NCI-H1417 treated with DMSO at 0.1 percent for 48 hours (cell line): ENCODE results near the gene JARID2.

ENCODE experiments used
- DNase-seq: peaks from one replicate; lab custom pipeline; 2025; lab: John Stamatoyannopoulos, UW

JARID2 gene

DNA sequence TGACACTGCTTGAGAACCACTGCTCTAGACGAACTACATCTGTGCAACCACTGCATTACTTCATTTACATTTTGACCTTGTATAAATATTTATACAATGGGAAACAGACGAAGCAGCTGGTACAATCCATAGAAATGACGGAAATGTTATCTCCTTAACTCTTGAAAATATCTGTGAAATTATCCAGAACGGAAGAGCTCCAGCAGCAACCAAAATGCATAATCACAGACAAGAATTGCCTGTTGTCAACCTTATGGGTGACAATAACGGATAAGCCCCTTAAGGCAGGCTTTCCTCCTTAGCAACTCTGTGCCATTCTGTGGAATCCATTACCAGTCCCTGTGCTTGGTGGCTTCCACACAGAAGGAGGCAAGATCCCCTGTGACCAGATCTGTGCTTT is 301.5 kb downstream of the JARID2 start:
- no peak for DNase-seq

DNA sequence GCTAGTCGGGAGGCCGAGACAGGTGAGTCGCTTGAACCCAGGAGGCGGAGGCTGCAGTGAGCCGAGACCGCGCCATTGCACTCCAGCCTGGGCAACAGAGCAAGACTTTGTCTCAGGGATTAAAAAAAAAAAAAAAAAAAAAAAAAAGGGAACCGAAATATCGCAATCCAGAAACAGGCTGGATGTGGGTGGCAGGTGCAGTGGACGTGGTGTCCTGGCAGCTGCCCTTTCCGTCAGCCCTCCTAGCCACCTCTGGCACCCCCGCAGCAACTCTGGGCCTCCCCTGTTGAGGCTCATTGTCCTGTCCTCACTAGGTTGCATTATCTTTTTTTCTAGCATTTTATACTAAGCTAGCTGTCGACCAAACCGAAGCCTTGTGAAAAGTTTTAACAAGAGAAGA is 303.5 kb downstream of the JARID2 start:
- DNase-seq: no peak

GRCh38 chr6:15550546-15551123 is 304.8 kb downstream of the JARID2 start:
- no peak for DNase-seq

- DNase-seq: no peak
Measured at GRCh38 chr6:15551262-15551661, 305.4 kb downstream of the JARID2 start.

GRCh38 chr6:15551798-15552197 is 305.9 kb downstream of the JARID2 start:
- no peak for DNase-seq

DNA sequence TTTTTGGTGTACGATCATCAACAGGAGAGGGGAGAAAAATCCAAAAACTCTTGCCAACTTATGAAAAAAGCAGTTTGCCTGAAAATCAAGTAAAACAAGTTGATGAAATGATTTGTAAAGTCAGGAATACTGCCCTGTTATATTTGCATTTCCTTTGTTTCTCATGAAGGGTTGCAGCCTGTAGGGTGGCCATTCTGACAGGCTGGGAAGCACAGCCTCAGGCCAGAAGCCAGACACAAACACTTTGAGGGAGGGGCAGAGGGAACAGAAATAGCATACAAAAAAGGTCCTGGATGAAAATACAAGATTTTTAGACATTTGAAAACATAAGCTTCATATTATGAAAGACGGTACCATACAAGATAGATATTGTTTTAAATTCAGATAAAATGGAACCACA is 307.2 kb downstream of the JARID2 start:
- no peak for DNase-seq

DNA sequence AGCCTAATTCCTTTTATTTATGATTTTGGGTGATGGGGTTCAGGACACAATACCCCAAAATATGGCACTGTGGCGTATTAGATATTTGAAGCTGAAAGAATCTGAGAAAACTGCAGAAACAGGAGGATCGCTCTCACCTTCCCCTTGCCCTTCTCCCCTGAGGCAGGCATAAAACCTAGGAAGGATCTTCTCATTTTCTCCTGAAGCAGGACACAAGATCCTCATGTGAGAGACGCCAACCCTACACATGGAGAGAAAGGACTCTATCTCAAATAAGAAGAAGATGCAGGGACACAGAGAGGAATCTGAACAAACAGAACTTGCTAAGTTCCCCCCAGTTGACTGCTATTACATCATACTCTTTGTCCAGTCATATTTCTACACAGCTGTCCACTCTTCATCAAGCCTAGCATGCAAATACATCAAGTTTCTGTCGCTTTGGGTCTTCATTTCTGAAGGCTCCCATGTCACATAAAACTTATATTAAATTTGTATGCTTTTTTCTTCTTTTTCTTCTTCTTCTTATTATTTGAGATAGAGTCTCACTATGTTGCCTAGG is 307.9 kb downstream of the JARID2 start:
- no peak for DNase-seq

GRCh38 chr6:15554728-15555100 is 308.8 kb downstream of the JARID2 start:
- no peak for DNase-seq

DNA sequence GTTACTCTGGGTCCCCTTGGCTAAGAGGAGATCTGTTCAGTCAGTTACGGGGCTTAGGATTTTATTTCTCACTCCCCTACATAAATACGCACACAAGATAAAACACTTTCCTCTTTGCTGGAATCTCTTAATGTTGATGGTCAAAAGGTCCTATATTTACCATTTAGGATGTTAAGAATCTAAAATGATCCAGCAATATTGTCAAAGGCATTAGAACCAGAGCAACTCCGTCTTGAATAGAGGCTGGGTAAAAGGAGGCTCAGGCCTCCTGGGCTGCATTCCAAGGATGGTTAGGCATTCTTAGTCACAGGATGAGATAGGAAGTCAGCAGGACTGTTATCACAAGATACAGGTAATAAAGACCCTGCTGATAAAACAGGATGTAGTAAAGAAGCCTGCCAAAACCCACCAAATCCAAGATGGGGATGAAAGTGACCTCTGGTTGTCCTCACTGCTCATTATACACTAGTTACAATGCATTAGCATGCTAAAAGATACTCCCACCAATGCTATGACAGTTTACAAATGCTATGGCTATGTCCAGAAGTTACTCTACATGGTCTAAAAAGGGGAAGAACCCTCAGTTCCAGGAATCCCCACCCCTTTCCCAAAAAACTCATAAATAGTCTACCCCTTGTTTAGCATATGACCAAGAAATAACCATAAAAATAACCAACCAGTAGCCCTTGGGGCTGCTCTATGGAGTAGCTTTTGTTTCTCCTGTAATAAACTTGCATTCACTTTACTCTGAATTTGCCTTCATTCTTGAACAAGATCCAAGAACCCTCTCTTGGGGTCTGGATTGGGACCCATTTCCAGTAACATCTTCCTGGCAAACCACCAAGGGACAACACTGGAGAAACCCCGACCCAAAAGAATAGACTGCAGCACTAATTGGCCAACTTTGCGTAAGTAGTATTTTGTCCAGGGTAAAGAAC is 309.5 kb downstream of the JARID2 start:
- no peak for DNase-seq

DNA sequence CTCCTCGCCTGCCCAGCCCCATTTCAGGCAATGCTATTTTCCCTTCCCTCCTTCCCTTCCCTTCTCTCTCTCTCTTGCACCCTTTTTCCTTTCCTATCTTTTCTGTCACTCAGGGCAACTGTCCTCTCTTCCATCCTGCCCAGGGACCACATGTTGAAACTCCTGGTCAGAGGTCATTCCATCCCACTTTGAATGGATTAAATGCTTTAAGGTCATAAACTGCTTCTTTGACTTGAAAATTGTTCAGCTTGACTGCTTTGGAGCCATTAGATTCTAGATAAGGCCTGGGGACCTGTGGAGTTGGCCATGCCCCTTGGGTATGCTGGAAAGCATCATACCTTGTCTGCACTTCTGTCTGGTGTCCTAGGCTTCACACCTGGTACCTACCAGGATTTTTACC is 310.8 kb downstream of the JARID2 start:
- no peak for DNase-seq

GRCh38 chr6:15557174-15557573 is 311.3 kb downstream of the JARID2 start:
- DNase-seq: no peak

- no peak for DNase-seq
Measured at GRCh38 chr6:15560713-15561112, 314.8 kb downstream of the JARID2 start.

DNA sequence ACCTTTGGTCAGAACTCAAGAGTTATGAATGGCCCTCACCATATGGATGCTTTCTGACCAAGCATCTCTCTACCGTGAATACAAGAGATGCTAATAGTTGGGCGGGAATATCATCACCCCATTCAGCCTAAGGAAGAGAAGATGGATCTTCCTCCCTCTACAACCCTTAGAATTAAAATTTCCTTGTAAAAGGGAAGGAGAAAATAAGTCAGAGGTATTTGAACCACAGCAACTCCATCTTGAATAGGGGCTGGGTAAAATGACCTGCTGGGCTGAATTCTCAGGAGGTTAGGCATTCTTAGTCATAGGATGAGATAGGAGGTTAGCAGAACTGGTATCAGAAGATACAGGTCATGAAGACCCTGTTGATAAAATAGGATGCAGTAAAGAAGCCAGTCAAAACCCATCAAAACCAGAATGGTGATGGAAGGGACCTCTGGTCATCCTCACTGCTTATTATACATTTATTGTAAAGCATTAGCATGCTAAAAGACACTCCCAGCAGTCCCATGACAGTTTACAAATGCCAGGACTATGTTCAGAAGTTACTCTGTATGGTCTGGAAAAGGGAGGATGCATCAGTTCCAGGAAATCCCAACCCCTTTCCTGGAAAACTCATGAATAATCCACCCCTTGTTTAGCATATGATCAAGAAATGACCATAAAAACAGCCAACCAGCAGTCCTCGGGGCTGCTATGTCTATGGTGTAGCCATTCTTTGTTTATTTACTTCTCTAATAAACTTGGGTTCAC is 315.8 kb downstream of the JARID2 start:
- DNase-seq: no peak

GRCh38 chr6:15562977-15563376 is 317.1 kb downstream of the JARID2 start:
- no peak for DNase-seq

- DNase-seq: no peak
Measured at GRCh38 chr6:15569035-15569995, 323.4 kb downstream of the JARID2 start.

DNA sequence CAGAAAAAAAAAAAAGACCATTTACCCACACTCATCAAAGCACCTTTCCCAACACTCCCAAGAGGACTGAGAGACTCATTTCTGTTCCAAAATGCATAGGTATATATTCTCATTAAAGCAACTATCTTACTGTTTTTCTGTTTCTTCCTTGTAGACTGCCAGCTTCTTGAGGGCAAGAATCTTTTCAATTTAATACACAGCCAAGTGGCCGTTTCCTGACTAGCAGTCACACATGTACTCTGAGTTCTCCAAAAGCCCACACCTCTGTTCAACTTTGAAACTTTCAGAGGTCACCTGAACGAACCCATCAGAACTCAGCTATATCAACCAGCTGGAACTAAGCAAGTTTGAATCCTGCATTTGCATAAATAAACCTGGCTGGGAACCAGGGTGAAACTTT is 324.3 kb downstream of the JARID2 start:
- no peak for DNase-seq
